ENCODE measurements around the gene FKBP3.
A peak's percentile ranks its signal among the peaks of the same experiment; 100 is the strongest.
"Not testable (repeated sequence)": the region's sequence is repeated elsewhere in the genome, so short reads cannot be mapped to it uniquely, and the experiment has no call there.

FKBP3 gene

GRCh38 chr14:45134051-45134958 is at the start of gene FKBP3:
TSS of gene FKBP3 (minus strand) at chr14:45134481. CDS start at chr14:45134456, 25 bp downstream.
- DNase-seq: peak; percentile 95

GRCh38 chr14:45181806-45182205 is 47.5 kb upstream of the FKBP3 start:
- DNase-seq: no peak

- no peak for DNase-seq
Measured at GRCh38 chr14:45181329-45181728, 47.0 kb upstream of the FKBP3 start.

- no peak for DNase-seq
Measured at GRCh38 chr14:45177076-45177475, 42.8 kb upstream of the FKBP3 start.

GRCh38 chr14:45169906-45170305 is 35.6 kb upstream of the FKBP3 start:
- no peak for DNase-seq

GRCh38 chr14:45156067-45156466 is 21.8 kb upstream of the FKBP3 start:
- DNase-seq: no peak

- no peak for DNase-seq
Measured at GRCh38 chr14:45150386-45150890, 16.2 kb upstream of the FKBP3 start.

GRCh38 chr14:45149602-45150001 is 15.3 kb upstream of the FKBP3 start:
- DNase-seq: no peak

- no peak for DNase-seq
Measured at GRCh38 chr14:45145214-45145613, 10.9 kb upstream of the FKBP3 start.

- no peak for DNase-seq
Measured at GRCh38 chr14:45144658-45145057, 10.4 kb upstream of the FKBP3 start.

- not testable (repeated sequence) for DNase-seq
Measured at GRCh38 chr14:45142083-45142482, 7.8 kb upstream of the FKBP3 start.

GRCh38 chr14:45140661-45141187 is 6.4 kb upstream of the FKBP3 start:
- DNase-seq: no peak

- DNase-seq: no peak
Measured at GRCh38 chr14:45136399-45136798, 2.1 kb upstream of the FKBP3 start.

- DNase-seq: peak; percentile 87
Measured at GRCh38 chr14:45135659-45136395, 1.5 kb upstream of the FKBP3 start, which contains the start of gene FANCM. TSS of gene FANCM (plus strand) at chr14:45135930. CDS start at chr14:45136032, 102 bp downstream.

GRCh38 chr14:45135156-45135555 is 875 bp upstream of the FKBP3 start:
- no peak for DNase-seq

GRCh38 chr14:45133683-45134050 is 614 bp downstream of the FKBP3 start:
- DNase-seq: no peak

- no peak for DNase-seq
Measured at GRCh38 chr14:45128963-45129629, 5.2 kb downstream of the FKBP3 start.

GRCh38 chr14:45125754-45126153 is 8.5 kb downstream of the FKBP3 start:
- DNase-seq: no peak

GRCh38 chr14:45123271-45123670 is 11.0 kb downstream of the FKBP3 start:
- DNase-seq: no peak

- DNase-seq: no peak
Measured at GRCh38 chr14:45120096-45120495, 14.2 kb downstream of the FKBP3 start.

GRCh38 chr14:45118594-45118993 is 15.7 kb downstream of the FKBP3 start:
- DNase-seq: no peak

GRCh38 chr14:45114327-45114726 is 20.0 kb downstream of the FKBP3 start:
- DNase-seq: no peak
